ENCODE results near the gene GGCX.
"Not testable (repeated sequence)": the region's sequence is repeated elsewhere in the genome, so short reads cannot be mapped to it uniquely, and the experiment has no call there.

GGCX gene

DNA sequence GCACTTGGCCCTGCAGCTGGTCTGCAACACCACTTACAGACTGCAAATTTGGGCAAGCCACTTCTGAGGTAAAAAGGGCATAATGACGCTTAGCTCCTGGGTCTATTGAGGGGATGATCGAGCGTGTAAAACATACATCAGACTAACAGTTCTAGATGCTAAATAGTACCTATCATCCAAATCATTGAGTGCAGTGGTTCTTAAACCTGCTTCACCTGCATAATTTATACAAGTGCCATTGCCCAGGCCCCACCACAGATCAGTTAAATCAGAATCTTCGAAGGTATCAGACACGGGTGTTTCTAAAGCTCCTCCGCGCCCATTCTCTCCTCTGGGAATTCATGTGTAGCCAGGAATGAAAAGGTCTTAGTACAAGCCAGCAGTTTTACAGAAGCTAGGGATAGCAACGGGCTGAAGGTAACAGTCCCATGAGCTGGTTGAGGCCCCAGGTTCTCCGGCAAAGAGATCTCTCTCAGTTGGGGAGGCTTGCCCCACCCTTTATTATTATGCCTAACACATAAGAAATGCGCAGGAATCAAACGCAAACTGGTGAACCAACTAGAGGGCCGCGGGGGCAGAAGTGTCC, 33.5 kb upstream of the GGCX start:
- DNase-seq = no peak

DNA sequence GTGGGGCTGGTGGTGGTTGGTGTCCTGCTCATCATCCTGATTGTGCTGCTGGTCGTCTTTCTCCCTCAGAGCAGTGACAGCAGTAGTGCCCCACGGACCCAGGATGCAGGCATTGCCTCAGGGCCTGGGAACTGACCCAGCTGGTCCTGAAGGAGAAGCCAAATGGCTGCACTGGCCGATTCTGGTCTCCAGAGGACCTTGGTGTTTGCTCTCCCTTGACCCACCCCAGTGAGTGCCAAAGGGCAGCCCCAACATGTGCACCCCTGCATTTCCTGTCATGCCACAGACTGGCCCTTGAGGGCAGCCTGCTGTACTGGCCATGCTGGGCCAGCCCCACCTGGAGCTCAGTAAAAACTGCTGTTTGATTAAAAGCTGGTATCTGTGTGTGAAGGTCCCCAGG, 31.7 kb upstream of the GGCX start:
- no peak for DNase-seq

DNA sequence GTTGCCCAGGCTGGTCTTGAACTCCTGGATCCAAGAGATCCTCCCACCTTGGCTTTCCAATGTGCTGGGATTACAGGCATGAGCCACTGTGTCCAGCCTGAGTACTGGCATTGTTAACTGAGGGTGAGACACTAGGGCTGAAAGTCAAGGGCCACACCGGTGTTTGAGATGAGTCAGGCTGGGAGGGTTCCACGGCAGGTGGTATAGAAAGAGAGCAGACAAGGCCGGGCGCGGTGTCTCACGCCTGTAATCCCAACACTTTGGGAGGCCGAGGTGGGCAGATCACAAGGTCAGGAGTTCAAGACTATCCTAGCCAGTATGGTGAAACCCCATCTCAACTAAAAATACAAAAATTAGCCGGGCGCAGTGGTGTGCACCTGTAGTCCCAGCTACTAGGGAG, 31.0 kb upstream of the GGCX start:
- DNase-seq = not testable (repeated sequence)

DNA sequence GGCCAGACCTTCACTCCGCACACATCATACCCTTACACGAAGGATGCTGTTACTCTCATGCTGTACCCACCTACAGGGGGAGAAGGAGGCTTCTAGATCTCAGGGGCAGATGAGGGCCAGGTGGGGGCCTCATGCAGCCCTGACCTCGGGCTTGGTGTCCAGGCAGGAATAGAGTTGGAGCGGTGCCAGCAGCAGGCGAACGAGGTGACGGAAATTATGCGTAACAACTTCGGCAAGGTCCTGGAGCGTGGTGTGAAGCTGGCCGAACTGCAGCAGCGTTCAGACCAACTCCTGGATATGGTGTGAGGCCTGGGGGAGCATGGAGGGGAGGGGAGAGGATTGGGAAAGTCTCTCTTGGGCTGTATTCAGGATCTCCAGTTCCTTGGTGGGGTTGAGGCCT, 30.3 kb upstream of the GGCX start:
- no peak for DNase-seq

DNA sequence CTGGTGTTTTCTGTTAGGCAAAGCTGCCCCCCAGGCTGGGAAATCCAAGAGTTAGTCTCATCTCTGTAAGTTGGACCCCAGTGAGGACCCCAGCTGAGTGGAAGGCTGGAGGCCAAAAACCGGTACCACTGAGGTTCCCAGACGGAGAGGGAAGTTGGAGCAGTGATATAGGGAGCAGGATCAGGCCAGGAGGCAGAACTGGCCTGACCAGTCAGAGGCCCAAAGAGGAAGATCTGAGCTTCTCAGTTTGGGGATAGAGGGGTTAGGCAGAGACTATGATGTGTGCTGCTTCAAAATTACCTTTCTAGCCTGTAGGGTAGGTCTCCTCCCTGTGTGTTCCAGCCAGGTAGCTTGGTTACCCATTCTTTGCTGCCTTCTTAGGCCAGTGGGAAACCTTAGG, 29.7 kb upstream of the GGCX start:
- DNase-seq = no peak

DNA sequence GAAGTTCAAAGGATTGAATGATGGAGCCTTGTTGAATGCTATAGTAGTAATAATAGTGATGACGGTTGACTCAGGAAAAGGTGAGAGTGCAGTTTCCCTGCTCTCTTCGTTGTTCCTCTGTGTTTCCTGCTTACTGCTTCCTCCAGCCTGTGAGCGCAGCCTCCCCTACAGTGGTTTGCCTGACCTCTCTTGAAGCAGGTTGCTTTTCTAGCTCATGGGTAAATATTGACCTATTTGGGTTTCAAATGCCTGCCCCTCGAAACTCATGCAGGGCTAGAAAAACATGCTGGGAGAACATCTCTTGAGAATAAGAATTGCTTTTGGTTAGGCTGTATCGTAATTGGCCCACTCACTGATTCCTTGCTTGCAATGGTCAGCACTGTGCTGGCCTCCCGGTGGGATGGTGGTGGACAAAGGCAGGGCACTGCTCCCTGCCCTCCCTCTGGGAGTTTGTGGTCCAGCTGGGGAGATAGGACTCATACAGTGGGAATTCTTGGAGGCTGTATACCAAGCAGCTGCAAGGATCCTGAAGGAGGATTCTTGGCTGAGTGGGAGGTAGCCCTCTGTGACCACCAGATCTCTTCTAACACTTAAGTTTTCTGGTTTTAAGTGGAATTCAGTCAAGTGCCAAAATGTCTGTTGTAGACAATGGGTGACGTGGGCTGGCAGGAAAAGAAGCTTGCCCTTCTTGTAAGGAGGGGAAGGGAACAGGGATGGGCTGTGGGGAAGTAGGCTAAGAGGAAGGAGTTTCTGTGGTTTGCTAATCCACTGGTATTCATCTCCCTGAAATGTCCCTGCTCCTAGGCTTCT, 28.9 kb upstream of the GGCX start:
- peak in 3 of 14 donors; percentile 22 to 60 (median 32) for DNase-seq

DNA sequence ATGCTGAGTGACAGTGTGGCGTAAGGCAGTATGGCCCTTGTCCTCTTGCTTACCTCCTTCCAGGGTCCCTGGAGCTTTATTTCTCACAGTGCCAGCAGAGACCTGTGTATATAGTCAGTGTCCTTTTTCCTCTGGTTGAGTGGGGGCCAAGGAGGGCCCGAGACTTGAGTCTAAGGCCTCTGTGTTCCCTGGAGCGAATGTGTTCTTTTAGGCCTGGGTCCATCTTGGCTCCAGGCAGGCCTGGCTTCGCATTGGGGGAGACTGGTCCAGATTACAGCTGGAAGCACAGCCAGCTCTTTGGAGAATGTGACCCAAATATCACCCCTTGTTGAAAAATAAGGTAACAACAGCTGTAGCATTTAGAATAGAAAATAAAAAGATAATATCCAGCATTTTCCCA, 27.9 kb upstream of the GGCX start:
- peak in 2 of 14 donors; percentile 17 to 21 for DNase-seq

DNA sequence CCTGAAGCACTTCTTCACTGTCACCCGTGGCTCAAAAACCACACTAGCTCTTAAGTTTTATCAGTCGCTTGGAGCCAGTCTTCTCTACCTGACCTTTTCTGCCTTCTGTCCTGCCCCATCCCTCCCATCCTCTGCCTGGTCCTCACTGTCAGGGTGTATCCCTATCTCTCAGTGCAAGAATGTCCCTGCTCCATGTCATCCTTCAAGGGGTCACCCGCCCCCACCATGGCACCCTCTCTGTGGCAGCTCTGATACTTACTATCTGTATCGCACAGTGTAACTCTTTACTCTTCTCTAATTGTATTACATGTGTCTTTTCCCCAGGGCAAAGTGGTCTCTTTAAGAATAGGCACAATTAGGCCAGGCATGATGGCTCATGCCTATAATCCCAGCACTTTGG, 27.4 kb upstream of the GGCX start:
- DNase-seq = no peak

DNA sequence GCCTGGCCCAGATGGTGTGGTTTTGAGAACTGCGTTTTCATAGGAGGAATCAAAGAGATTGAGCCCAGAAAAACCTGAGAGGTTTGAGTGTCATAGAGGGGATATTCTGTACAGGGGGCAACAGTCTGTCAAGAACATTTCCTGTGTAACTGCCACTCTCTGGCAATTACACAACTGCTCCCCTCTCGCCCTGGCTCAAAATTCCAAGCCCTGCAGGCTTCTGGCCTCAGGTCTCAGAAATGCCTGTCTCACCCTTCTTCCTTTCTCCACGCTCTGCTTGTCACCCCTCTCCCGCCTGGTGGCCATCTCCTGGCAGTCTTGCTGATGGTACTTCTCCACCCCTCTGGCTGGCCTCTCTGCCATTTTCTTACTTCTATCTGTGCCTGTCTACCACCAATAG, 26.9 kb upstream of the GGCX start:
- DNase-seq = no peak

DNA sequence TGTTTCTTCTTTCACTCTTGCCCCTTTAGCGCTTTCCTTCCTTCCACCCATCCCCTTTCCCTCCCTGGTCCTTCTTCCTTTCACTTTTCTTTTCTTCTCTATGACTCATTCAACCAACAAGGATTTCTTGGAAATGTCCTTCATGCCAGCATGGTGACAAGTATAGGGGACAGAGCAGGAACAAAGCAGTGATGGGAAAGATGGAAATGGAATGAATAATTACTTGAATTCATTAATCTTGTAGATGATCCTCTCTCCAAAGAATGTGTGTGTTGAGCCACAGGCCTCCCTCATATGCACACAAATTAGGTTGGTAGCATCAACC, 24.4 kb upstream of the GGCX start:
- peak in 1 of 14 donors; percentile 44 for DNase-seq

DNA sequence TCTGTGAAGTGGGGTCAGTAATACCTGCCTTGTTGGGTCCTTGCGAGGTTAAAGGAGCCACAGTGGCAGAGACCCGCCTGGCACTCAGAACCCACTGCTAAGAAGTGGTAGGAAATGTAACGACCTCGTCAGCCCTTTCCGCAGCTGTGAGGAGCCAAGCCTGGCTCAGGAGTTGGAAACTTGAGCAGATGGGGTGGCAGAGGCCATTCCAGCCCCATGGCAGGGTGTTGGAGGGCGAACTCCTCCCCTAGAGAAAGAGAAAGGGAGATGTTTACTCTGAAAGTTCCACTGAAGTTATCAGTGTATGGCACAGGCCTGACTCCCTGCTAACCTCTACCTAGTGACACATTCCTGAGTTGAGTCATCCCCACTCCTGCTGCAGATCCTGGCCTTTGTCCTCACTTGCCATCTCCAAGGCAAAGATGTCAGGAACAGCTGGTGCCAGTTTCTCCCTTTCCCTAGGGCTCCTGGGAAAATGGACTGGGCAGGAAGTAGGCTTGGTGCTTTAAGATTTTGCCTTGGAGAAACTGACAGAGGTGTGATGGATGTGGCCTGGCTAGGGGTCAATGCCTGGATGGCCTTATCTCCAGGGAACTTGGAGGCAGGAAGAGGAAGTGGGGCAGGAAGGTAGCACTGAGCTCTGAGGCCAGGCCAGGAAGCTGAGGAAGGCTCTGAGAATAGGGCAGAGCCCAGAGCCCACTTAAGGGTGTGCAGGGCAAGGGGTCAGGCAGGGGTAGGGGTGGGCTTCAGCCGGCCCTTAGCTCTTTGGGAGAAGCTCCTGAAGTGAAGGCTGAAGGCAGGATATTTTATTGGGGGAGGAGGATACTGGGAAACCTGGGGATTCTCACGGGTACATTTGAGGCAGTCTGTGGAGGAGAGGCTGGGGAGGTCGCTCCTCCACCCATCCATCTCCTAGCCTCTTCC, 23.8 kb upstream of the GGCX start:
- peak in 1 of 14 donors; percentile 48 for DNase-seq

DNA sequence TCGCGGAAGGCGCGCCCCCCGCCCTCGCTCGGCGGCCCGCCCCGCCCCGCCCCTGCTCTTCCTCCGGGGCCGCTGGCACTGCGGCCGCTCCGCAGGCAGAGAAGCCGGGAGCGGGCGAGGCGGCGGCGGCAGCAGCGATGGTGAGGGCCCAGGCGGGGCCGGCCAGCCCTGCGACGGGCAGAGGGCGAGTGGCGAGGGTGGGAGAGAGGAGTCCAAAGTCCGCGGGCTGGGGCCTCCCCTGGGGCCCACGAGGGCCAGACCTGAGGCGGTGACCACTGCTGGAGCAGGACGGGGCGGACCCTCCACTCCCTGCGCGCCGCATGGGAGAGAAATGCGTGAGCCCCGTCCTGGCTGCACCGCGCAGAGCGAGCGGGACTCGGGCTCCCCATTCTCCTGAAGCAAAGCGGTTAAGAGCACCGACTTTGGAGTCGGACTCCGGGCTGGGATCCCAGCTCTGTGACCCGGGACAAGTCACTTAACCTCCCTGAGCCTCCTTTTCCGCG, 23.1 kb upstream of the GGCX start, which contains the start of gene VAMP5:
VAMP5 (plus strand) TSS at position 78 of the 503 bp plus-strand sequence; CDS start at position 138, 60 bp downstream.
- peak in 2 of 14 donors; percentile 45 to 61 for DNase-seq

DNA sequence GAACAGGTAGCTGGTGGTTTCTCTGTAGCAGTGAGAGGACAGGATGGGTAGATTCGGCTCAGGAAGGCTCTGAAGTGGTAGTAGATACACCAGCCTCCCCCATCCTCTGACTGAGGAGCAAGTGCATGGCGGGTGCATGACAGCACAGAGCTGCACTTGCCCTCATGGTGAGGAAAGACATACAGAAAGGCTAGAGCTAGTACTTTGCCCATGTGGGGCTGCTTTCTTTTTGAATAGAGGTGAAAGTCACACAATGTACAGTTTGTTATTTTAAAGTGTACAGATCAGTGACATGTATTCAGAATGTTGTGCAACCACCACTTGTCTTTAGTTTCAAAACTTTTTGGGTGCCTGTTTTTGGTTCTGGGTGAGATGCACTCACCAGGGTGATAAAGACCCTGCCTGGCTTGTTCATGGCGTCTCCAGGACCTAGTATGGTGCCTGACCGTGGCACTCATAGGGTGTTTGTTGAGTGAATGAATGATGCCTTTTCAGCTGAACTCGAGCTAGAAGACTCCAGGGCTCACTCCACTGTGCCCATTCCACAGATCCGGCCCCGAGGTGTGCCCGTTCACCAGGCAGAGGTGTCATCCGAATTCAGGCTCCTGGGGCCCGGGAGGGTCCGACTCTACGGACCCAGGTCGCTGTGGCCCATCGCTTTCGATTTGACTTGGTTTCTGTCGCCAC, 22.5 kb upstream of the GGCX start:
- no peak for DNase-seq

DNA sequence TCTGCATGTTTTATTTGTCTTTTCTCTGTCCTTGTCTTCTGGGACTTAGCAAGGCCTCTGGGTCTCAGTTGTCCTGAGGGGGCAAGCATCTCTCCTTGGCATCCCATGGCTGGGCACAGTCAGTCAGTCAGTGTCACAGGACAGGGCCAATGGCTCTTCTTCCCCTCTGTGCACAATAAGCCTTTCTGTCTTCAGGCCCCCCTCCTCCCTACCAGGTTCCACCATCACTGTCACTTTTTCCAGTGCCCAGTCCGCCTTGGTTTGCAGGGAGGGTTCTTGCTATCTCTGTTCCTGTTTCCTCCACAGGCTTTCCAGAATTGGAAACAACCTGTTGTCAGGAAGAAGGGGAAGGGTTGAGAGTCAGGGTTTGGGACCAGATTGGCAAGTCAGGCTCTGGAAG, 21.2 kb upstream of the GGCX start:
- peak in 3 of 14 donors; percentile 13 to 40 (median 22) for DNase-seq

DNA sequence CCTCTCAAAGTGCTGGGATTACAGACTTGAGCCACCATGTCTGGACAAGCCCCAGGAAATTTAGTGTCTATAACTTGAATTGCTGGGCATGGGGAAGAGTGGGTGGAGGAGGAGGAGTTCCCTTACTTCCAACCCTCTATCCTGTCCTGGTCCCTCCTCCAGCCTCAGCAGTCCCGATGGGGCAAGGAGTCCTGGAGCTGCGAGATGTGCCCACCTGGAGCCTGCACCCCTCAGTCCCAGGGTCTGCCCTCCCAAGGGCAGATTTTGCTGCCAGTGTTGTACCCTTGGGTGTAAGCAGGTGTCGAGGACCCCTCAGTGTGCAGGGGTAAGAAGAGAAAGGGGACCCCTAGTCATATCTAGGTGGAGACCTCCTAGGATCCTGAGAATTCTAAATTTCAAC, 18.9 kb upstream of the GGCX start:
- DNase-seq = no peak

DNA sequence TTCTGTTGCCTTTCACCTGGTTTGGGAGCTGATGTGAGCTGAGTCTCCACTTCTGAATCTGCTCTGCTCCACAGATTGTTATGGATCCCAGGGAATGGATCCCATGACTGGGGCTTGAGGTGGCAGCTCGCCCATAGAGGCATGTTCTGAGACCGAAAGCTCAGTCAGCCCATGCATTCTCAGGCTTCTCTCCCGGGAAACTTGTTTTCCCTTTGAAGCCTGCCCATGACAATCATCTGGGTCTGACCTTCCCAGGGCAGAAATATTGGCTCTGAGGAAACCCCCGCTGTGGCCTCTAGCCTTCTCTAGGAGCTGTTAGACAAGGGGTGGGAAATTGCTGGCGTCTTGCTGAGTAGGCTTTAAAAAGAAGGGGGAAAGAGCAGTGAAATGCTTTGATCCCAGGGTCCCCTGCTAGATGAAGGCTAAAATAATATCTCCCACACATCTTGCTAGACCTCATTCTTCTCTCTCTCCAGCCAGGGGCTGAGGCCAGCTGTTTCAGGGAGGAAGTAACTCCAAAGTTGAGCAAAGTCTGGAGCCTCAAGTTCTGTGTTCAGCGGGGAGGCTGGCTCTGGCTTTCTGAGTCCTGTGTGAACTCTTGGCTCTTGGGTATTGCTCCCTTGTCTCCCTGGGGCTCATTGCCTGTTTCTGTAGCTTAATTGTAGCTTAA, 18.1 kb upstream of the GGCX start:
- peak in 2 of 14 donors; percentile 16 to 23 for DNase-seq

DNA sequence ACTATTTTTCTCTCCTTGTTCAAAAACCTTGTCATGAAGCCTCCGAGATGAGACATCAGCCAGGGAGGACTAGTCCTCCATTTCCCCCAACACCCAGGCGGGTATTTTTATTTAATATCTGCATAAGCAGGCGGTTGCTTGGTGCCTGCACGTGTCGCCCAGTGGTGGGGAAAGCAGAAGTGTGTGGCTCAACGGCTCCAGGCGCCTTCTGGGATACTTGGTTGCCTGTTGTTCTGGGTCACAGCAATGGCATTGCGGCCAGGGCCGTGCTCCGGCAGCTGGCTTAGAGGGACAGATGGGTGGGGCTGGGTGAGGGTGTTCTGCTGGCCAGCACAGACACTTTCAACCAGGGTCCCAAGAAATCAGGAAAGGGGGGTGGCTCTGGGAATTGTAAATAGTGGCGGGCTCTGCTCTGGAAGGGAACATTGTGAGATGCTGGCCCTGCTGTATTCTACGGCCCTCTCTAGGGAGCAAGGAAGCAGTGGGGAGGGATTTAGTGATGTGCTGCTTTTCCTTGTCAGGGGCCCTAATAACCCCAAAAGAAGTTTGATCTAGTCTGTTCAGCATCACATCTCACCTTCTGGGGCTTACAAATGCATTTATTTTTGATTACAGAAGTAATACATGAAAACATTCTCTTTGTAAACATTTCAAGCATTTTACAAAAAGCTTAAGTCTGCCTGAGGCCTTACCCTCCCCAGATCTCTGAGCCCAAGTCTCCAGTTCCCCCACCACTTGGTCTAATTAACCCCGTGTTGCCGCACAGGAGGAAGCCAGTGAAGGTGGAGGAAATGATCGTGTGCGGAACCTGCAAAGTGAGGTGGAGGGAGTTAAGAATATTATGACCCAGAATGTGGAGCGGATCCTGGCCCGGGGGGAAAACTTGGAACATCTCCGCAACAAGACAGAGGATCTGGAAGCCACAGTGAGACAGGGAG, 17.2 kb upstream of the GGCX start:
- DNase-seq = peak in 4 of 14 donors; percentile 20 to 48 (median 30)

DNA sequence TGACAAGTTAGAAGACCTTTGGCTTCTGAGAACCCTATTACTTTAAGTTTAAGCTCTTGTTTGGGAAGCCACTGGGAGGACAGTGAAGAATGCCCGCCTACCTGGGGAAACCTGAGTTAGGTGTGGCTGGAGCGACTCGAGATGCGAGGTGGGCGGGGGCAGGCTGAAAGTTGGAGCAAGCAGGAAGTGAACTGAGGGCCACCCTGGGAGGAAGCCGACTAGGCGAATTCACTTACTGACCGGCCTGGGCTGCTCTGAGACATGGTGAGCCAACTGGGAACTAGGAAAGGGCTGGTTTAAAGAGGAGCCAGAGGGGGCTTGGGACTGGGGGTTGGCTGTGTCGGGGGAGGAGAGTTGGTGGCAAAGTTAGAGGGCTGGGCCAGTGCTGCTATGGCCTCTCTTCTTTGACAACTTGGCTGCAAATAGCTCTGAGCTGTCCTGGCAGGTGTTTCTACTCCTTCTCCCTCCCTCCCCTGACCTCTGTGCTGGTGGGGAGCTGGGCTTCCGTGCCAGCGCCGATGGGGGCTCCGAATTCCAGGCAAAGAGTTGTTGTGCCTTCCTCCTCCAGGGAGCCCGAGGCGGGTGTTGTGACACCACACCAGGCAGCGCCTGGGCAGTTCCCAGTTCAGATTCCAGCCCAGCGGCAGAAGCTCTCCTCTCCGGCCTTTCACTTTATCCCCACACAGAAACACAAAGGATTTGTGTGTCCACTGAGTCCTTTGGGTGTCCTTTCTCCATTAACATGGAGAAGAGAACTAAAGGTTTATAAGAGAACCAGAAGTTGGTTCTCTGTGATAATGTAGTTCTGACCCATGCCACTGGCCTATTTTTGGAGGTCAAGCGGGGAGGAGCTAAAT, 16.3 kb upstream of the GGCX start, which contains the start of gene VAMP8:
VAMP8 (plus strand) TSS at position 201 of the 857 bp plus-strand sequence; CDS start at position 262, 61 bp downstream.
- peak in 2 of 14 donors; percentile 48 to 53 for DNase-seq

DNA sequence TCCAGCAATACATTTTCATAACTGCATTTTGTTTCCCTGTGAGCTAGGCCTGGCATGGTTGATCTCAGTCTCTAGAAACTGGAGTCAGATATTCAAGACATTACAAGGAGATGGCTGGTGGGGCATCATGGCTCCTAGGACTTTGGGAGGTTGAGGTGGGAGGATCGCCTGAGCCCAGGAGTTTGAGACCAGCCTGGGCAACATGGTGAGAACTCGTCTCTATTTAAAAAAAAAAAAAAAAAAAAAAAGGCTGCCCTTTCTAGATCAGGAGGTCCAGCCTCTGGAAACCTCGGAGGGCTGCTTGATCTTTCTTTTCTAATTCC, 15.7 kb upstream of the GGCX start:
- no peak for DNase-seq

DNA sequence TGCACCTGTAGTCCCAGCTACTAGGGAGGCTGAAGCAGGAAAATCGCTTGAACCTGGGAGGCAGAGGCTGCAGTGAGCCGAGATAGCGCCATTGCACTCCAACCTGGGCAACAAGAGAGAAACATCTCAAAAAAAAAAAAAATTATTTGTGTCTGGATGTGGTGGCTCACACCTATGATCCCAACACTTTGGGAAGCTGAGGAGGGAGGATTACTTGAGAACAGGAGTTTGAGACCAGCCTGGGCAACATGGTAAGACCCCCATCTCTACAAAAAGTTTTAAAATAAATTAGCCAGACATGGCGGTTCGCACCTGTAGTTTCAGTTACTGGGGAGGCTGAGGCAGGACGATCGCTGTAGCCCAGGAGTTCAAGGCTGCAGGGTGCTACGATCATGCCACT, 14.4 kb upstream of the GGCX start:
- no peak for DNase-seq
